HG02852 (cell line): ENCODE results near the gene SEZ6.

ENCODE experiments used
- ATAC-seq: cut with Tn5 transposase; IDR thresholded peaks from one replicate; pipeline ENCODE4 v1.9.1; 2021; ENCODE audit warnings: mild to moderate bottlenecking, moderate library complexity; ENCODE audit not compliant: unreplicated experiment

Gene SEZ6, protein sequence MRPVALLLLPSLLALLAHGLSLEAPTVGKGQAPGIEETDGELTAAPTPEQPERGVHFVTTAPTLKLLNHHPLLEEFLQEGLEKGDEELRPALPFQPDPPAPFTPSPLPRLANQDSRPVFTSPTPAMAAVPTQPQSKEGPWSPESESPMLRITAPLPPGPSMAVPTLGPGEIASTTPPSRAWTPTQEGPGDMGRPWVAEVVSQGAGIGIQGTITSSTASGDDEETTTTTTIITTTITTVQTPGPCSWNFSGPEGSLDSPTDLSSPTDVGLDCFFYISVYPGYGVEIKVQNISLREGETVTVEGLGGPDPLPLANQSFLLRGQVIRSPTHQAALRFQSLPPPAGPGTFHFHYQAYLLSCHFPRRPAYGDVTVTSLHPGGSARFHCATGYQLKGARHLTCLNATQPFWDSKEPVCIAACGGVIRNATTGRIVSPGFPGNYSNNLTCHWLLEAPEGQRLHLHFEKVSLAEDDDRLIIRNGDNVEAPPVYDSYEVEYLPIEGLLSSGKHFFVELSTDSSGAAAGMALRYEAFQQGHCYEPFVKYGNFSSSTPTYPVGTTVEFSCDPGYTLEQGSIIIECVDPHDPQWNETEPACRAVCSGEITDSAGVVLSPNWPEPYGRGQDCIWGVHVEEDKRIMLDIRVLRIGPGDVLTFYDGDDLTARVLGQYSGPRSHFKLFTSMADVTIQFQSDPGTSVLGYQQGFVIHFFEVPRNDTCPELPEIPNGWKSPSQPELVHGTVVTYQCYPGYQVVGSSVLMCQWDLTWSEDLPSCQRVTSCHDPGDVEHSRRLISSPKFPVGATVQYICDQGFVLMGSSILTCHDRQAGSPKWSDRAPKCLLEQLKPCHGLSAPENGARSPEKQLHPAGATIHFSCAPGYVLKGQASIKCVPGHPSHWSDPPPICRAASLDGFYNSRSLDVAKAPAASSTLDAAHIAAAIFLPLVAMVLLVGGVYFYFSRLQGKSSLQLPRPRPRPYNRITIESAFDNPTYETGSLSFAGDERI

DNA sequence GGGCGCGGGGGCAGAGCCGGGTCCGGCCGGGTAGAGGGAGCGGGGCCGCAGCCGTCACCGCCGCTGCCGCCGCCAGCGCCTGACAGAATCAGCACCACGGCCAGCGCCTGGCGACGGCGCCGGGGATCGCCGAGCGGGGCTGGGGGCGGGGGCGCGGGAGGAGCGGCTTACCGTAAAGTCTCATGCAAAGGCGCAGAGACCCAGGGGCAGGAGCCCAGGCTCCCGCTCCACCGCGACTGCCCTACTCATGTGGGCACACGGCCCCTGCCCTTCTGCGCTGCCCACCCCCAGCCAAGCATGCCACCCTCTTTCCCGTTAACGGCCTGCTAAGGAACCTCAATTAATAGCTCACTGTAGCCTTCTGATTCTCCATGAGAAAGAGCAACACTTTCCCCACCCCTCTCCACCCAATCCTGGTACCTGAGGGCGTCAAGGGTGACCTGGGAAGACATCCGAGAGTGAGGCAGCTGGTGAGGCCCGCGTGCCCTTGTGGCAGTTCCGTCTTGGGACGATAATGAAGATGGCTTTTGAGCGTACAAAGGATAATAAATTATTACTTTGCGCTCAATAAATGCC is at the start of gene SEZ6:
SEZ6 (minus strand) TSS at position 98 of the 576 bp plus-strand sequence. CDS start 164 bp downstream, outside the sequence.
- no peak for ATAC-seq

DNA sequence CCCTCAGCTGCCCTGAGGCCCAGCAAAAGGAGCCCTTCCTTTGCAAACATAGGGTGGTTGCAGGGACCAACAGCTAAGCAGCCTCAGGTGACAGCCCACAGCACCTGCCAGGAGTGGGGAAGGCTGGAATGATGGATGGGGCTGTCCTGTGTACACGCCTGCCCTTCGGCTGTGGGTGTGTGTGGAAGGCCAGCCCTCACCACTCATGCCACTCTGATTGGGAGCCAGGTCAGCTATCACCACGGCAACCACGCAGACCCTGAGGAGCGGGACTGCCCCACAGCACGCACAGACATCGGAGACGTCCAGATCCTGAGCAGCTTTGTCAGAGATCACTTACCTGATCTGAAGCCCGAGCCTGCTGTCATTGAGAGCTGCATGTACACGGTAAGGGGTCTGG is 49.0 kb upstream of the SEZ6 start:
- ATAC-seq, result no peak

GRCh38 chr17:29051731-29052130 is 45.9 kb upstream of the SEZ6 start:
- no peak for ATAC-seq

DNA sequence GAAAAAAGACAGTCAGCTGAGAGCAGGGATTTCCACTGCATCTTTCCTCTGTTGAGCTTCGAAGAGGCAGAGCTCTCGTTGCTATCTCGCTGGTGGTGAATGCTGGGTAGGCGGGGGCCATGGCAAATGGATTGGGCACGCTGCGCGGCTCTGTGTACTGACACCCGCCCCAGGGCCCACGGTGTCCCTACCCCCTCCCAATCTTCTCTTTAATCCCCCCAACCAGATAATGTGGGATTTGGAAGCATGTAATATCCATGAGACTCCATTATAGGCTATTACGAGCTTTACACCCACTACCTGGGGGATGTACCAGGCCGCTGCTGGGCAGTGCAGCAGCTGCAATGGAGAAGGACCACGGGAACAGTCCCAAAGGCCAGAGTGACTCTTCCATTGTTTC is 45.4 kb upstream of the SEZ6 start:
- ATAC-seq, result no peak

- ATAC-seq, result no peak
Observed at GRCh38 chr17:29050176-29050575, 44.3 kb upstream of the SEZ6 start.

- ATAC-seq, result no peak
Observed at GRCh38 chr17:29049541-29050145, 43.8 kb upstream of the SEZ6 start.

DNA sequence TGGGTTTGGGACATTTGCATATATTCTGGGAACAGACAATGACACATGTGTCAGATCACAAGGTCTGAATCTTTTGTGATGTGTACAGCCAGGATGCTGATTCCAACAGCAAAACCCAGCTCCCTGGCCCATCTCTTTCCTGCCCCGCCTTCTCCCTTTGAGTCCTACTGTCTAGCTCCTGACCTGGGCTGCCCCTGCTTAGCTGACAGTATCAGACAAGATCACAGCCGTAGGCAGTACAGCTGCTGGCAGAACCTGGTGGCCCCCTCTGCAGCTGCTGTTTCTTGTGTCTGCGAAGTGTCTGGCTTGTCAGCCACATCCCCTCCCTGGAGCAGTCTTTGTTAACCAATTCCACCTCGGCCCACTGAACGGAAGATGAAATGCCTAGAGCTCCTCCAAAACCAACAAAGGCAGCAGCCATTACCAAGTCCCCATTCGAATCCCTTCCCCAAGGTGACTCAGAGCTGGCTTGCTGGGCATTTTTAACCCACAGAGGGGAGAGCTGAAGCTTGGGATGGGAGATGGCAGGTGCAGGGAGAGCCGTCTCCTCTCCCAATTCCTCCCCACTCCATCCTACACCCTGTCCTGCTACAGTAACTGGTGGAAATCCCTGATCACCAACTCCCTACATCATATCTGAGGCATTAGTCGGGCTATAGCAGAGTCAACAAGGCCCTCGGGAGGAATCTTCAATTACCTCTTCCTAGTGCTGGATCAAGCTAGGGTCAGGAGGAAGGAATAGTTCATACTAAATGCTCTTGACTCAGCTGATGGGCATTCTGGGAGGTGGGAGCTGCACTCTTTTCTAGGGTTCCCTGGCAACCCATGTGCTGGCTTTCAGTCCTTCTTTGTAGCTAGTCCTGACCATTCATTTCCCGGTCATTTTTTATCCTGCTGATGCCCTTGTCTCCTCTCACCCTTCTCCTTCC is 42.9 kb upstream of the SEZ6 start:
- ATAC-seq, result no peak

- ATAC-seq, result no peak
Observed at GRCh38 chr17:29046473-29046839, 40.6 kb upstream of the SEZ6 start.

DNA sequence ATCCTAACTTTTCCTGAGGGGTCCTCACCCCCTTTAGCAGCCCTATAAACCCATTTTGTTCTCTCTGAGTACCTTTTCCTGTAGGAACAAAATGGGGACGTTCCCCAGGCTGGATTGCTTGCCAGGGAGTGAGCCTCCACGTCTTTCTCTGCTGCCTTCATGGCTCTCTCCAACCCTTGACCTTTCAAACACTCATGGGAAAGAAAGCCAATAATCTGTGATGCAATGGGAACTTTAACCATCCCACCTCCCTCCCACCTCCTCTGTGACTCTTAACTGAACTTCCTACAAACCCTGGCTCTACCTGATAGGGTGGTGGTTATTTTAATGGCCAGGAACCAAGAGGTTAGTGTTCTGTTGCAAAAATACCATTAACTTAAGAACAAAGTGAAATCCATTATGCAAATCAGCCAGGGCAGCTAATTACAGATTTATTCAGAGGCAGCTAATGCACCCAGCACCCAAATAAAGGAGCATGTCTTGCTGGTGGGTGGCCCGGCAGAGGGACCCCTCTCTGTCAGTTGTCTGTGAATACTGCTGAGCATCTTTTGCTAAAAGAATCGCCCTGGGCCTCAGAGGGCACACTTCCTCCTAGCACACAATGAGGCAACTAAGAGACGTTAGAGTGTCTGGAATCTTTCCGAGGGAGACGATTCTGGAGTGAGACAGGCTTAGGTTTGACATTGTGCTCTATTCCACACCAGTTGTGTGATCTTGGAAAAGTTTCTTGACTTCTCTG is 40.1 kb upstream of the SEZ6 start:
- no peak for ATAC-seq

DNA sequence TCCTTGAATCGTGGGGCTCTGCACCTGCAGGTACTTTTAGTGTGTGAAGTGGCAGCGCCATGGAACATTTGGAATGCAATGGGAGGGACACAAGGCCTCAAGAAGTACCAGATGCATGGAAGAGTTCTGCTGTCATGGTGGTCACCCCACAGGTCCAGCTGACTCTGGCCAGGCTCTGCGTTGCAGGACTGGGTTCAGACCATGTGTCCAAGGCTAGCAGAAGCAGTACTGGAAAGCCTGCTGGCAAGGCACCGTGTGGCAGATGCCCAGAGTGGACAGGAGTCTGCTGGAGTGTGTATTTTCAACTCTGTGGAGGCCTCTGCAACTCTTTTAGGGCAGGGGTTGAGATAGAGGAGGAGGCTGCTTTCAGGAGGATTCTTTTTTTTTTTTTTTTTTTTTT is 39.2 kb upstream of the SEZ6 start:
- no peak for ATAC-seq

GRCh38 chr17:29043539-29044145 is 37.8 kb upstream of the SEZ6 start:
- no peak for ATAC-seq

DNA sequence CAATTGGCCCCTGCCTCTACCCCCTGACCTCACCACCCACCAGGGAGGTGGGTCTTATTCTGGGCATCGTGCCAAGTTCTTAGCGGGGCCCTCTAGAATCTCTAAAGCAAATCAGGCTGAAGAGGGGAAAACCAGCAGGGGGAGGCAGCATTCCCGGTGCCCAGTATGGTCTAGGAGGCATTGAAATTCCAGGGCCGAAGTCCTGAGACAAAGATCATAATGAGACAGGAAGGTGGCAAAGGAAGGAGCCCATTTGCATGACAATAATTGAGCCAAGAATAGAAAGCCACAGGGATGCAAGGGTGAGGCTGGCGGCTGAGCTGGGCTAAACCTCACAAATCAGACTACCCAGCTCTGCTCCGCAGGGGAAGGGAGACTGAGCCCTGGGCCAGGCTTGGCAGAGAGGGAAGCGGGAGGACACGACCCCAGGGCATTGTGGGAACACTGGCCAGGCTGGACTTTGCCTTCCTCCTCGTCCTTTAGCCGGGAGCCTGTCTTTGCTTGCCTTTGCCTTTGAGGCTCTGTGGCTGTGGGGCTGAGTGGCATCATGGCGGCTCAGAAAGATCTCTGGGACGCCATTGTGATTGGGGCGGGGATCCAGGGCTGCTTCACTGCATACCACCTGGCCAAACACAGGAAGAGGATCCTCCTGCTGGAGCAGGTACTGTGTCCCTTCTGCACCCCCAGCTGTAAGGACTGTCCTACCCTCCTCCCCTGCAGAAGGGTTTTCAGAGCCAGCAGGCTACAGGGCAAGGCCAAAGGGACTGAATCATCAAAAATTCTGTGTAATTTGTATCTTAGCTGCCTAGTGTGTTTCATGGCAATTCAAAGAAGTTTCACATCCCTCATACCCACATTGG is 37.1 kb upstream of the SEZ6 start, which contains the start of gene PIPOX:
PIPOX (plus strand) TSS at position 463 of the 860 bp plus-strand sequence; CDS start at position 548, 85 bp downstream.
- ATAC-seq, result no peak

- ATAC-seq, result no peak
Observed at GRCh38 chr17:29042026-29042678, 36.3 kb upstream of the SEZ6 start.

GRCh38 chr17:29041571-29041970 is 35.7 kb upstream of the SEZ6 start:
- no peak for ATAC-seq

DNA sequence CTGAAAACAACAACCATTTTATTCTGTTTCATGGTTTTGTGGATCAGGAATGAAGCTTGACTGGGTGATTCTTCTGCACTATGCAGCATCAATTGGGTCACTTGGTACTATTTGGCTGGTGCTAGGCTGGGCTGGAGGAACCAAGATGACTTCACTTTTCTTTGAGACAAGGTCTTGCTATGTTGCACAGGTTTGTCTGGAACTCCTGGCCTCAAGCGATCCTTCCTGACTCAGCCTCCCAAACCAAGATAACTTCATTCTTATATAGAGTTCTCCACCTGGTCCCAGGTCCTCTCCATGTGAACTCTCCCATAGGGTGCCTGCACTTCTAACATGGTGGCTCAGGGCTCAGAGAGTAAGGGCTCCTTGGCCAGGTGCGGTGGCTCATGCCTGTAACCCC is 35.3 kb upstream of the SEZ6 start:
- no peak for ATAC-seq

- ATAC-seq, result no peak
Observed at GRCh38 chr17:29039764-29040598, 34.1 kb upstream of the SEZ6 start.
